ENCODE data around the gene NFU1. TPM values are rescaled to one million over a fixed set of nuclear protein-coding genes. Genes with fewer than 3 reads are reported as not detected.

Gene NFU1
- total RNA-seq, 1 donor from 2014 or later, result 41.4 TPM

DNA sequence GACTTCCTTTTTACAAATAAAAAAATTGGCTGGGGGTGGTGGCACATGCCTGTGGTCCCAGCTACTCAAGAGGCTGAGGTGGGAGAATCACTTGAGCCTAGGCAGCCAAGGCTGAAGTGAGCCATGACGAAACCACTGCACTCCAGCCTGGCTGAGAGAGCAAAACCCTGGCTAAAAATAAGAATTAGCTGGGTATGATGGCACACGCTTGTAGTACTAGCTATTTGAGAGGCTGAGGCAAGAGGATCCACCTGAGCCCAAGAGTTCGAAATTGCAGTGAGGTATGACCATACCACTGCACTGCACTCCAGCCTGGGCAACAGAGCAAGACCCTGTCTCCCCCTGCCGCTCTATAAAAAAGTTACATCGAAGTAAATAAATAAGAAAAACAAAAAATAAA is 83.9 kb downstream of the NFU1 start:
- TF ChIP-seq, protein P1, sequence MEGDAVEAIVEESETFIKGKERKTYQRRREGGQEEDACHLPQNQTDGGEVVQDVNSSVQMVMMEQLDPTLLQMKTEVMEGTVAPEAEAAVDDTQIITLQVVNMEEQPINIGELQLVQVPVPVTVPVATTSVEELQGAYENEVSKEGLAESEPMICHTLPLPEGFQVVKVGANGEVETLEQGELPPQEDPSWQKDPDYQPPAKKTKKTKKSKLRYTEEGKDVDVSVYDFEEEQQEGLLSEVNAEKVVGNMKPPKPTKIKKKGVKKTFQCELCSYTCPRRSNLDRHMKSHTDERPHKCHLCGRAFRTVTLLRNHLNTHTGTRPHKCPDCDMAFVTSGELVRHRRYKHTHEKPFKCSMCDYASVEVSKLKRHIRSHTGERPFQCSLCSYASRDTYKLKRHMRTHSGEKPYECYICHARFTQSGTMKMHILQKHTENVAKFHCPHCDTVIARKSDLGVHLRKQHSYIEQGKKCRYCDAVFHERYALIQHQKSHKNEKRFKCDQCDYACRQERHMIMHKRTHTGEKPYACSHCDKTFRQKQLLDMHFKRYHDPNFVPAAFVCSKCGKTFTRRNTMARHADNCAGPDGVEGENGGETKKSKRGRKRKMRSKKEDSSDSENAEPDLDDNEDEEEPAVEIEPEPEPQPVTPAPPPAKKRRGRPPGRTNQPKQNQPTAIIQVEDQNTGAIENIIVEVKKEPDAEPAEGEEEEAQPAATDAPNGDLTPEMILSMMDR (IDR thresholded peaks at IDR 0.05), result no peak
- no peak for DNase-seq (ENCODE audit: extremely low spot score, unreplicated experiment)
- Mint-ChIP-seq H3K27ac (ENCODE audit: unreplicated experiment) (no peak overlapping the region), H3K27me3 (ENCODE audit: unreplicated experiment) (no peaks in the 10 kb centered on the region), H3K36me3 (ENCODE audit: unreplicated experiment) (peaks cover 53% of the 10 kb centered on the region), H3K9me3 (ENCODE audit: unreplicated experiment) (no peaks in the 10 kb centered on the region), H3K4me3 (ENCODE audit: unreplicated experiment) (no peak overlapping the region), H3K4me1 (ENCODE audit: unreplicated experiment) (no peaks in the 10 kb centered on the region)

GRCh38 chr2:69348781-69349180 is 88.5 kb downstream of the NFU1 start:
- peaks cover 51% of the 10 kb centered on the region for H3K36me3 Mint-ChIP-seq (ENCODE audit: unreplicated experiment)
- H3K27me3 Mint-ChIP-seq (ENCODE audit: unreplicated experiment), result no peaks in the 10 kb centered on the region
- DNase-seq (ENCODE audit: extremely low spot score, unreplicated experiment), result no peak
- H3K4me3 Mint-ChIP-seq (ENCODE audit: unreplicated experiment), result no peak overlapping the region
- H3K27ac Mint-ChIP-seq (ENCODE audit: unreplicated experiment), result no peak overlapping the region
- TF ChIP-seq, protein P1 (IDR thresholded peaks at IDR 0.05), result no peak
- H3K9me3 Mint-ChIP-seq (ENCODE audit: unreplicated experiment), result no peaks in the 10 kb centered on the region
- peaks cover 7% of the 10 kb centered on the region for H3K4me1 Mint-ChIP-seq (ENCODE audit: unreplicated experiment)

Other genes with a start within 250 kb of the NFU1 start
- 48.3 and 59.3 TPM in 2 replicates for gene GFPT1, start 50.2 kb downstream of the NFU1 start, total RNA-seq
- gene AAK1, start 206.3 kb upstream of the NFU1 start, total RNA-seq, result 66.0 and 75.0 TPM in 2 replicates